K562 (cell line): ENCODE results near the gene MRGPRF. TPM values are rescaled to one million over a fixed set of nuclear protein-coding genes. Genes with fewer than 3 reads are reported as not detected.

Experiments
- ATAC-seq: fragments of 200-7000 bp; cut with Tn5 transposase; 3 replicates; pipeline ENCODE4 v1.9.1; 2020; ENCODE audit warnings: moderate library complexity
- BruUV-seq: library from RNA; stranded (reverse); fragments of 400-500 nt; replicated peaks from 2 replicates; lab custom pipeline; 2021; lab: Mats Ljungman, UMichigan
- CTCF ChIA-PET: fragments of 300-600 bp; formaldehyde crosslinking; extraction: SDS; loops from one replicate; lab custom pipeline; 2021; ENCODE audit warnings: low intra/inter-chr PET ratio; lab: Yijun Ruan, JAX
- POLR2A ChIA-PET: fragments of 300-600, 350-650 bp; sonication (Branson Sonifier 250); formaldehyde crosslinking; extraction: SDS; loops from one replicate; lab custom pipeline; 2021; ENCODE audit warnings: antibody characterized with exemption, inconsistent platforms; lab: Yijun Ruan, JAX
- DNase-seq, 4 experiments: peaks; one replicate each; pipeline versions ENCODE4 v3.0.0 to v3.0.0-alpha.2; 2011 to 2018; ENCODE audit warnings: low spot score in 3 of 4, mixed read lengths in 3 of 4; ENCODE audit errors: extremely low read depth in 1 of 4
- FAIRE-seq: peaks from 2 replicates; lab custom pipeline; 2011; peaks lifted over from hg19 to GRCh38; lab: Jason Lieb, UNC
- H2AFZ ChIP-seq: 2 replicates; pipeline ENCODE4 v1.6.0; 2011; ENCODE audit warnings: low read depth, low read length, control low read depth, inconsistent platforms
- H3K27ac ChIP-seq: fragments of 200-600 bp; 3 replicates; pipeline ENCODE4 v1.8.0; 2011; ENCODE audit warnings: low read depth, mild to moderate bottlenecking, control low read depth, inconsistent platforms, low read length, moderate library complexity, mixed read lengths; ENCODE audit errors: extremely low read depth
- H3K27me3 ChIP-seq, 2 experiments: fragments of 300-600 bp in 1 of 2; 2 replicates in 1 of 2; 3 replicates in 1 of 2; pipeline versions ENCODE4 v1.6.0 to v1.8.0; 2011; ENCODE audit warnings: inconsistent platforms in 2 of 2, low read length in 2 of 2, mild to moderate bottlenecking in 1 of 2, mixed read lengths in 1 of 2, moderate library complexity in 1 of 2; ENCODE audit not compliant: control insufficient read depth in 2 of 2, insufficient read depth in 2 of 2
- H3K36me3 ChIP-seq: fragments of 300-600 bp; 3 replicates; pipeline ENCODE4 v1.8.0; 2011; ENCODE audit warnings: mild to moderate bottlenecking, low read length, inconsistent platforms; ENCODE audit not compliant: control insufficient read depth, insufficient read depth
- H3K4me1 ChIP-seq, 2 experiments: fragments of 200-600 bp in 1 of 2; replicated peaks in 1 of 2; 2 replicates in 1 of 2; 3 replicates in 1 of 2; pipeline versions ENCODE4 v1.5.1 to v1.8.0; 2011; ENCODE audit warnings: inconsistent platforms in 2 of 2, low read length in 2 of 2, mild to moderate bottlenecking in 1 of 2, mixed read lengths in 1 of 2, moderate library complexity in 1 of 2; ENCODE audit not compliant: control insufficient read depth in 2 of 2, insufficient read depth in 2 of 2
- H3K4me2 ChIP-seq: 2 replicates; pipeline ENCODE4 v1.6.1; 2011; ENCODE audit warnings: low read length, control low read depth, inconsistent platforms, mixed read lengths; ENCODE audit not compliant: insufficient read depth
- H3K4me3 ChIP-seq: fragments of 200-600 bp; sonication (generic), shearing (Covaris generic); 2 replicates; pipeline ENCODE4 v1.5.1; 2016; ENCODE audit warnings: control low read depth, inconsistent platforms
- H3K79me2 ChIP-seq: fragments of 200-600 bp; 3 replicates; pipeline ENCODE4 v1.8.0; 2011; ENCODE audit warnings: low read length, inconsistent platforms; ENCODE audit not compliant: control insufficient read depth, insufficient read depth
- H3K9ac ChIP-seq, 2 experiments: 2 replicates each; pipeline versions ENCODE4 v1.6.0 to v1.6.1; 2011; ENCODE audit warnings: low read depth in 2 of 2, low read length in 2 of 2, control low read depth in 1 of 2, inconsistent platforms in 1 of 2, mild to moderate bottlenecking in 1 of 2, mixed read lengths in 1 of 2; ENCODE audit not compliant: insufficient read depth in 1 of 2
- H3K9me1 ChIP-seq: one replicate; pipeline ENCODE4 v1.6.0; 2011; ENCODE audit warnings: inconsistent platforms, mild to moderate bottlenecking, low read length, moderate library complexity; ENCODE audit not compliant: control insufficient read depth, insufficient read depth
- H3K9me3 ChIP-seq: replicated peaks from 2 replicates; pipeline ENCODE4 v1.5.1; 2011; ENCODE audit warnings: low read depth, low read length, inconsistent platforms; ENCODE audit not compliant: control insufficient read depth, insufficient read depth
- H4K20me1 ChIP-seq: replicated peaks from 2 replicates; pipeline ENCODE4 v1.6.1; 2011; ENCODE audit warnings: low read length, inconsistent platforms, mixed read lengths; ENCODE audit not compliant: control insufficient read depth, insufficient read depth
- NFIC ChIP-seq: fragments of 450-650 bp; IDR thresholded peaks from 2 replicates; pipeline ENCODE4 v1.6.1; 2017; ENCODE audit warnings: mild to moderate bottlenecking, inconsistent platforms
- PATZ1 ChIP-seq: fragments of 250-450 bp; sonication (Bioruptor Pico); IDR thresholded peaks from 2 replicates; pipeline ENCODE4 v1.5.0; 2020; ENCODE audit warnings: mild to moderate bottlenecking, borderline replicate concordance
- WGBS: fragments of 100-300 bp; shearing (Covaris generic); methylation state at CpG from one replicate; pipeline ENCODE4 v1.1.6; 2016; ENCODE audit warnings: low coverage, mixed read lengths; ENCODE audit not compliant: insufficient coverage; ENCODE audit errors: missing lambda C conversion rate; 5-methylcytosine and 5-hydroxymethylcytosine counted together
- in situ Hi-C: fragments of 300-500 bp; cut with MboI; formaldehyde crosslinking; loops from 4 replicates; pipeline ENCODE4 v1.15.0; 2018; ENCODE audit warnings: inconsistent platforms, mixed read lengths
- intact Hi-C: fragments of 100-400 bp; cut with micrococcal nuclease; formaldehyde crosslinking; loops from 2 replicates; pipeline ENCODE4 v1.14.2; 2022
- polyA plus RNA-seq, 8 experiments: library from polyadenylated mRNA; depleted of rRNA in 4 of 8; stranded (reverse) in 5 of 8; unstranded in 3 of 8; fragments of >200 nt; fragmentation: Nextera tagmentation in 2 of 8; fragmentation: Illumina TruSeq in 1 of 8; extraction: Ambion mirVana in 2 of 8; extraction: Trizol in 1 of 8; gene quantifications; 2 replicates each; pipeline versions ENCODE4 v1.2.1 to v1.2.3, GENCODE V29; 2011 to 2014; ENCODE audit warnings: inconsistent platforms in 1 of 8, missing spikeins in 1 of 8
- total RNA-seq, 7 experiments: library from RNA; depleted of rRNA in 6 of 7; stranded (reverse); fragments of >200 nt in 6 of 7; fragmentation: Illumina TruSeq in 2 of 7; extraction: Trizol in 2 of 7; gene quantifications; 2 replicates each; pipeline versions ENCODE4 v1.2.1 to v1.2.3, GENCODE V29; 2011 to 2021; ENCODE audit warnings: low replicate concordance in 1 of 7

Gene MRGPRF
- total and polyA plus RNA-seq, 9 of the 15 experiments (the other 6 are each of a cell fraction or from before 2014, with no cell fraction given): not detected

- H3K4me2 ChIP-seq: no peak overlapping the region
- ChIA-PET POLR2A (interaction anchor here (0.5 to 1.2 kb wide), 4 partner anchors 8 to 15 kb away, joined by 3 to 4 read pairs (median 4); no protein-coding TSS in a partner anchor), CTCF (no interaction called here)
- intact Hi-C loops: no loop called here
- H2AFZ ChIP-seq: no peak overlapping the region
- no peak for TF ChIP-seq PATZ1
- TF ChIP-seq NFIC: peak; percentile 52
- no peaks in the 10 kb centered on the region for H4K20me1 ChIP-seq
- no peaks in the 10 kb centered on the region for H3K79me2 ChIP-seq
- in situ Hi-C loops: no loop called here
- no peaks in the 10 kb centered on the region; a peak in 1 of 5 replicates for H3K4me1 ChIP-seq
- H3K4me3 ChIP-seq: no peak overlapping the region
- H3K27ac ChIP-seq: no peak overlapping the region
- FAIRE-seq (no peak), ATAC-seq (no peak), DNase-seq (no peak)
- no peaks in the 10 kb centered on the region for H3K9me3 ChIP-seq
- WGBS: 3% methylated on average over 15 of the region's 15 CpGs
- H3K9ac ChIP-seq: no peak overlapping the region
- H3K9me1 ChIP-seq: no peaks in the 10 kb centered on the region
- H3K27me3 ChIP-seq: peaks cover 44 to 68% of the 10 kb centered on the region in 2 experiments
- BruUV-seq: no TSS peak
- no peaks in the 10 kb centered on the region for H3K36me3 ChIP-seq
These were observed 46.9 kb downstream of the MRGPRF start for GRCh38 chr11:68965901-68966853.
